GM18873 (cell line): Measurements from ENCODE around the gene KLHDC4.
"Not testable (repeated sequence)": the region's sequence is repeated elsewhere in the genome, so short reads cannot be mapped to it uniquely, and the experiment has no call there.

ENCODE experiments used
- ATAC-seq: cut with Tn5 transposase; IDR thresholded peaks from one replicate; pipeline ENCODE4 v1.9.1; 2021; ENCODE audit warnings: mild to moderate bottlenecking, moderate library complexity, moderate number of reproducible peaks; ENCODE audit not compliant: unreplicated experiment, low FRiP score

KLHDC4 gene

DNA sequence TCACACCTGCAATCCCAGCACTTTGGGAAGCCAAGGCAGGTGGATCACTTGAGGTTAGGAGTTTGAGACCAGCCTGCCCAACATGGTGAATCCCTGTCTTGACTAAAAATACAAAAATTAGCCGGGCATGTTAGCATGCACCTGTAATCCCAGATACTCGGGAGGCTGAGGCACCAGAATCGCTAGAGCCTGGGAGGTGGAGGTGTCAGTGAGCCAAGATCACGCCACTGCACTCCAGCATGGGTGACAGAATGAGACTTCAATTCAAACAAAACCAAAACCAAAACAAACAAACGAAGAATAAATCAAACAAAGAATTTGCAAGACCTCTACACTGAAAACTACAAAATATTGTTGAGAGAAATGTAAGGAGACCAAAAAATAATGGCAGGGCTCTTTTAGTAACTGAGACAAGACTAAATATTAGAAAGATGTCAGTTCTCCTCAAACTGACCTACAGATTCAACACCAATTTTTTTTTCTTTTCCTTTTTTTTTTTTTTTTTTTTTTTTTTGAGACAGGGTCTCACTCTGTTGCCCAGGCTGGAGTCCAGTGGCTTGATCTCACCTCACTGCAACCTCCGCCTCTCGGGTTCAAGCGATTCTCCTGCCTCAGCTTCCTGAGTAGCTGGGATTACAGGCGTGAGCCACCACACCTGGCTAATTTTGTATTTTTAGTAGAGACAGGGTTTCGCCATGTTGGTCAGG, 23.1 kb upstream of the KLHDC4 start:
- not testable (repeated sequence) for ATAC-seq

DNA sequence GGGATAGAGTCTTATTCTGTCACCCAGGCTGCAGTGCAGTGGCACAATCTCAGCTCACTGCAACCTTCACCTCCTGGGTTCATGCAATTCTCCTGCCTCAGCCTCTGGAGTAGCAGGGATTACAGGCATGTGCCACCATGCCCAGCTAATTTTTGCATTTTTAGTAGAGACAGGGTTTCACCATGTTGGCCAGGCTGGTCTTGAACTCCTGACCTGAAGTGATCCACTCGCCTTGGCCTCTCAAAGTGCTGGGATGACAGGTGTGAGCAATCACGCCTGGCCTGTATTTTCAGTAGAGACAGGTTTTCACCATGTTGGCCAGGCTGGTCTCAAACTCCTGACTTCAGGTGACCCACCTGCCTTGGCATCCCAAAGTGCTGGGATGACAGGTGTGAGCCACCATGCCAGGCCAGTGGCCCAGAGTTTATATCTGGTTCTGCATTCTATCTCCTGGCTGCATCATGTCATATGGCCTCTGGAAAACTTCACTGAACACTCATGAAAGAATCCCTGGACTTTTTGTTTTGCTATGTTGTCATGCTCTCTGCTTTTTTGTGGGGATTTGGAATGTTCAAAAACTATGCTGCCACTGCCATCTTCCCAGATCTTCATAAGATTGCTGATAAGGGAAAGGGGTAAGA, 21.8 kb upstream of the KLHDC4 start:
- ATAC-seq, result not testable (repeated sequence)

DNA sequence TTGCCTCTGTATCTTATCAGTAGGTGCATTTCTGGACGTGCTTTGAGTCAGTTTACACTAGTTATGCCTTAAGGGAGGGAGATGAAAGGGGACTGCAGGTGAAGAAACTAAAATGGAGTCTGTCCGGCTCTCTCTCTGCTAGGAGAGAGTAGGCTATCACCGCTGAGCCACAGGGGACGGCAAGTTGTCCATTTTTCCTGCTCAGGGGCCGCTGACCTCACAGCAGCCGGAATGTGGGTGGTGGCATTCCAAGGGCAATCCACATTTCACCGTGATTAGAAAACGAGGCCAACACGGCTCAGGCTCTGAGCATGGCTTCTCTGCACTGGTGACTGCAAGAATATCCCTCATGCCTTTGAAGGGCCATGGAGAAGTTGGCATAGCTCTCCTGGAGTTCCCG, 19.0 kb upstream of the KLHDC4 start:
- no peak for ATAC-seq

DNA sequence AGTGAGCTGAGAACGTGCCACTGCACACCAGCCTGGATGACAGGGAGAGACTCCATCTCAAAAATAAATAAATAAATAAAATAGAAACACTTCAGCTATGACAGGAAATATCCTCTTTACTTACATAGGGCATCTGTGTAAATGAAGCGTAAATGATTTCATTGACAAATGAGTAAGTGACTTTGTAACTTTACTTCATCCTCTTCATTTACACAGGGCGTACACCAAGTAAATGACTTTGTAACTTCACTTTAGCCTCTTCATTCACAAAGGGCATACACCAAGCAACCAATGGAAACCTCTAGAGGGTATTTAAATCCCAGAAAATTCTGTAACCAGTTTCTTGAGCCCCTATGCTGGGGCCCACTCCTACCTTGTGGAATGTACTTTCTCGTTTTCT, 16.2 kb upstream of the KLHDC4 start:
- no peak for ATAC-seq

DNA sequence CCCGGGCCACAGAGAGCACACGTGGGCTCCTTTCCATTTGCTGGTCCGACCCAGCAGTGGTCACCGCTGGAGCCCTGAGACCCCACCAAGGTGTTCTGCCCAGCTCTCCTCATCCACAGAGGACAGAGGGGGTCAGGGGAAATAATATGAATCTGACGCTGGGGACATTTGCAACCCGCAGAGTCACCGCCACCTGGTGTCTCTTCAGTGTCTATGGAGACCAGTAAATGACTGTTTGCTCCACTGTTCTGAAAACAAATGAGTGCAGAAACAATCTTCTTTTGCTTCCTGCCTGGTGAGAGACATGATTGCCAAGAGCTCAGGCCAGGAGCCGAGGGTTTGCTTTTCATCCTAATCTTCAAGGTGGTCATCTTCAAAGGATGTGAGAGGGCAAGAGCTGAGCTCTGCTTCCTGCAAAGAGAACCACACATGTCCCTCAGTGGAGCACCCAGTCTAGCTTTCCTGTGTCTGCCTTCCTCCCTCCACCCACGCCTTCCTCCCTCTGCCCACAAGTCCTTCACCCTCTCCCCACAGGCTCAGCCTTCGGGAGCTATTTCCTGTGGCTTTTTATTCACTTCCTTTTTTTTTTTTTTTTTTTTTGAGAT, 14.7 kb upstream of the KLHDC4 start:
- peak; percentile 30 for ATAC-seq

DNA sequence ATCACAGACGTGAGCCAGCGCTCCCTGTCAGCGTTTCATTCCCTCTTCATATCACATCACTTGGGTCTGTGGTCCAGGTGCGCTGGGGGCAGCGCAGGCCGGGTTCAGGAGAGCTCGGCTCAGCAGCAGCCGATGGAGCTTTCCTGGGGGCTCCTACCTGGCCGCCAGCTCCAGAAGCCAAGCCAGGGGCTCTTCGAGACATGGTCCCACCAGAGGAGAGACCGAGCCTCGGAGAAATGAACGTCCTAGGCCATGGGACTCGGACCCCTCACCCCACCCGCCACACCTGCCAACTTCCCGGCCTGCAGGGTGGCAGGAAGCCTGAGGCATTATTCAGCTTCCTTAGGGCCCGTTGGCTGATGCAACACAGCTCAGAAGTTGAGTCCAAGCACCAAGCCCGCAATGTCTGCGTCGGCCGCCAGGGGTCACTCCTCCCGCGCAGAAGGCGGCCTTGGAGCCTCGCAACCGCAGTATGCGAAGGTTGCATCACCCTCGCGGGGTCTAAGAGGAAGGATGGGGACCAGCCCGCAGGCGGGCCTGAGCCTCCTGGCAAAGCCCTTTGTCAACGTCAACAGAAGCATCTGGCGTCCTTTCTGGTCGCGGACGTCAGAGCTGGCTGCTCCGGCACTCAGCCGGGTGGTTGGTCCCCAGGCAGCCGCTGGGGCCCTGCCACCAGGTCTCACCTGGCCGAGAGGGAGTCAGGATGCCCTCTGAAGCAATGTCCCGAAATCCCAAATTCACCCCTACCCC, 13.2 kb upstream of the KLHDC4 start:
- peak; percentile 51 for ATAC-seq

DNA sequence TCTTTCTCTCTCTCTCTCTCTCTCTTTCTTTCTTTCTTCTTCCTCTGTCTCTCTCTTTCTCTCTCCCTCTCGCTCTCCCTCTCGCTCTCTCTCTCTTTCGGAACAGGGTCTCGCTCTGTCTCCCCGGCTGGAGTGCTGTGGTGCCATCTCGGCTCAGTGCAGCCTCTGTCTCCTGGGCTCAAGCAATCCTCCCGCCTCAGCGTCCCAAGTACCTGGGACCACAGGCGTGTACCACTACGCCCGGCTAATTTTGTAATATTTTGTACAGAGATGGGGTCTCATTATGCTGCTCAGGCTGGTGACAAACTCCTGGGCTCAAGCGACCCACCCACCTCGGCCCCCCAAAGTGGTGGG, 12.7 kb upstream of the KLHDC4 start:
- no peak for ATAC-seq

DNA sequence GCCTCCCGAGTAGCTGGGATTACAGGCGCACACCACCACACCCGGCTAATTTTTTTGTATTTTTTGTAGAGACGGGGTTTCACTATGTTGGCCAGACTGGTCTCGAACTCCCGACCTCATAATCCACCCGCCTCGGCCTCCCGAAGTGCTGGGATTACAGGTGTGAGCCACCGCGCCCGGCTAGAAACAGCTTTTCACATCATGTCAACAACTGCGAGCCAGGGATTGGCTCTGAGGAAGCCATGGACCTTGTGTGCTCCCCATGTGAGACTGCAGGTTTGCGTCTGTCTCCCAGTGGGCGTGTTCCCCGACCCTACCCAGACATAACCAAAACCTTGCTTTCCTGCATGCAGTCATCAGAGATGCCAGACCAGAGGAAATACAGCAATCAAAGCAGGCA, 8.1 kb upstream of the KLHDC4 start:
- not testable (repeated sequence) for ATAC-seq

DNA sequence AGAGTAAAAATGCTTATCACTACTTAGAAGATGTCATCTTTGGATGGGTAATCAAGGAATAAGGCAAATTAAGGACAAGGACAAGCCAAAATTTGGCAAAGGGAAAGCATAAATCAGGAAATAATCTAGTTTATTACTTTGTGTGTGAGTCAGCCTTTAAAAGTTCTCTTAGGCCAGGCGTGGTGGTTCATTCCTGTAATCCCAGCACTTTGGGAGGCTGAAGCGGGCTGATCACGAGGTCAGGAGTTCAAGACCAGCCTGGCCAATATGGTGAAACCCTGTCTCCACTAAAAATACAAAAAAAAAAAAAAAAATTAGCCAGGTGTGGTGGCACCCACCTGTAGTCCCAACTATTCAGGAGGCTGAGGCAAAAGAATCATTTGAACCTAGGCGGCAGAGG, 1.7 kb upstream of the KLHDC4 start:
- ATAC-seq, result not testable (repeated sequence)

DNA sequence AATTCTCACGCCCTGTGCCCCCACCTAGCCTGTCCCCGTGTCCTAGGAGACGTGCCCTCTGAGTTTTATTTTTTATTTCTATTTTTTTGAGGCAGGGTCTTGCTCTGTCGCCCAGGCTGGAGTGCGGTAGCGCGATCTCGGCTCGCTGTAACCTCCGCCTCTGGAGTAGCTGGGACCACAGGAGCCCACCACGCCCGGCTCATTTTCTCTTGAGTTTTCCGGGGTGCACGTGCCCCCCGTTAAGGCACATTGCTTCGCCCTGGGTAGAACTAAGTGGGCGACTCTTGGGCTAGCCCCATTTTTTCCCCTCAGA, 655 bp upstream of the KLHDC4 start:
- no peak for ATAC-seq

DNA sequence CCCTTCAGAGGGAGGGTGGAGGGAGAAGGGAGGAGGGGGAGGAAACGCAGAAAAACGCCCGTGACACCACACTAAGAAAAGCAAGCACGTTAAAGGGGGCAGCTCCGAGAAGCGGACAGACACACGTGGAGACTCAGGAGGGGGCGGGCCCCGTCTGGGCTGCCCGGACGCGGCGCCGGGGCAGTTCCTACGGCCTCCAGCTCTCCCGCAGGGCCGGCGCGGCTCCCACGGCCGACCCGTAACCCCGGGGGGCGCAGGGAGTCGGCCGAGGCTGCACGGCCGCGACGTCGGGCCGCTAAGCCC, 362 bp downstream of the KLHDC4 start:
- ATAC-seq, result no peak

DNA sequence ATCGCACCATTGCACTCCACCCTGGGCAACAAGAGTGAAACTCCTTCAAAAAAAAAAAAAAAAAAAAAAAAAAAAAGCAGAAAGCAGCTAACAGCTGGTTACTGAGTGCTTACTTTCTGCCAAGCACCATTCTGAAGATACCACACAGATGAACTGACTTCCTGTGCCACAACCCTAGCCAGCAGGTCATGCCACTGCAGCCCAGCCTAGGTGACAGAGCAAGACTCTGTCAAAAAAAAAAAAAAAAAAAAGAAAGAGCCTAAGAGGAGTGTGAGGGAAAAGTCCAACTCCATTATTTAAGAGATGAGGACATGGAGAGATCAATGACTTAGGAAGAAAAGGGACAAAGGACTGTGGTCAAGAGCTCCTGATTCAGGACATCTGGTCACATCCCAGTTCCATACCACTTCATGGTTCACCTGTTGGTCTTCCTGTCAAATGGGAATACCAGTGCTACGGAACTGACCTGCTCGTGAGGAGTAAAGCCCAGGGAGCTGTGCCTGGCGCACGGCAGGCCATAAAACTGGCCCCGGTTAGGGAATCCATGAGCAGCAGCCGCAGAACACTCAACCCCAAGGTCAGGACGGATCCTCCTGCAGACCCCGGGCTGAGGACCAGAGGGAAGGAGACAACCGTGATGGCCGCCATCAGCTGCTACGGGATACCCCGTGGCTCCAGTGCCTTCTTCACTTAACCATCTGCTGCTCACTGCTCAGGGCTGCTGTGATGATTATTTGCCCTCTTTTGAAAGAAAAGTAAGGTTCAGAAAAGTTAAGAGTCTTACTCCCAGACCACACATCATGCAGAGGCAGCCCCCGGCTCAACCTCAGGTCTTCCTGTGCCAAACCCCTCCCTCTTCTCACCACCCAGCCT, 950 bp downstream of the KLHDC4 start:
- no peak for ATAC-seq

DNA sequence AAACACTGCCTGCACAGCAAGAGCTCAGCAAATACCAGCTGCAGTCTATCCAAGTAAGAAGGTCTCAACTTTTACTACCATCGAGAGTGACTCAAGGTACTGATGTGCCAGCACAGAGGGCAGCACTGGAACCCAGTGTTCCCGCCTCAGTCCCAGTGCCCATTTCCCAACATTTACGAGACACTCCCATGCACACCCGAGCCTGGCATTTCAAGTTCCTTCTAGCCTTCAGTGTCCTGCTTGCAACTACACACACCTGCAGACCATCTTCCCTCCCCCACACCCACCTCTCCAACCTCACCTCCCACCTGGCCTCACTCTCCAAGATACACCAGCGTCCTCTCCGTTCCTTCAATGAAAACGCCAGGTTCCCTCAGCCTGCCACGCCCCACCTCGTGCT, 3.2 kb downstream of the KLHDC4 start:
- no peak for ATAC-seq

DNA sequence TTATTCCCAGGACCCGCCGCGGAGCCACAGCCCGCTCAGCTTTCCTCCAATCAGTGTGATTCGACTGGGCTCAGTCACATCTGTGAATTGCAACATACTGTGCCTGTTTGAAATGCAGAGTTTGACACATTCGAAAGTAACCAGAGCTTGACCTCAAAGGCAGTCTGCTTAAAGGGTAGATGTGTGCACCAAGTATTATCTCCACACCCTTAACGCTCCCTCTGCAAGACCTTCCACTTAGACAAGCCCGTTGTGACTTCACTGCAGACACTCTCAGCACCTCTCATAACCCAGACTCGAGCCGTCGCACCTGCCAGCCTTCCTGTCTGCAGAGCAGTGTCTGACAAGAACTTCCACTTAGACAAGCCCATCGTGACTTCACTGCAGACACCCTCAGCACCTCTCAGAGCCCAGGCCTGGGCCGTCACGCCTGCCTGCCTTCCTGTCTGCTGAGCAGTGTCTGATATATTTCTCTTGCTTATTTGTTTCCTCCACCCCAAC, 3.7 kb downstream of the KLHDC4 start:
- ATAC-seq, result no peak

DNA sequence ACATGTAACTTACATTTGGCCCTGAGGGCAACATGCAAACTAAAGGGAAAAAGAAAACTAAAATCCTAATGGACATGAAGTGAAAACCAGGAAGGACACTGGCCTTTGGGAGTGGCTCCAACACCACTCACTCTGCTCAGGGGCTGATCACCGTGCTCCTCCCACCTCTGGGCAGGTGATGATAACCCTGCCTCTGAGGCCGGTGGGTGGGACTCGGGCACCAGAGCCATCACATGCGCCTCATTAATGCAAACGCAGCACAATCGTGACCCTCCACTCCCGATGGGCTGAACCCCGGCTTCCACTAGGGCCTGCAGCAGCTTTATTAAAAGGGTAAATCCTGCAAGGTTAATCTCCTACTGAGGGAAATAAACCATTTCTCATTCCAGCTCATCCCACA, 4.7 kb downstream of the KLHDC4 start:
- no peak for ATAC-seq

DNA sequence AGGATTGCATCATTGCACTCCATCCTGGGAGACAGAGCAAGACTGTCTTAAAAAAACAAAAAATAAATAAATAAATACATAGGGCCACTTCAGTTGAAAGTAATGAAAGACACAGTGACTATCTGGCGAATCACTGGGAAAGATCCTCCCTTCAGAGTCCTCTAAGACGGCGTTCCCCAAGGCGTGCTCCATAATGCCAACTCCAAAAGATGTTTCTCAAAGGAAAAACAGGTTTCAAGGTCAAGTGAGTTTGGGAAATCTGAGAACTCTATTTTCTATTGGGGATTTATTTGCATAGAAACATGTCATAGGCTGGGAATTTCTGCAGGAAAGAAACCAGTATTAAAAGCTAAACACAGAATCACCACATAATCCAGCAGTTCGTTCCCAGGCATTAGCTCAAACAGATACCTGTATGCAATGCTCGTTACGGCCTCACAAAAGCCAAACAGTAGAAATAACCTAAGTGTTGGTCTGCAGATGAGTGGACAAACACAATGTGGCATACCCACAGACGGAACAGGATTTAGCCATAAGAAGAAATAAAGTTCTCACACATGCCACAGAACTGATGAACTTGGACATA, 7.9 kb downstream of the KLHDC4 start:
- ATAC-seq, result no peak

DNA sequence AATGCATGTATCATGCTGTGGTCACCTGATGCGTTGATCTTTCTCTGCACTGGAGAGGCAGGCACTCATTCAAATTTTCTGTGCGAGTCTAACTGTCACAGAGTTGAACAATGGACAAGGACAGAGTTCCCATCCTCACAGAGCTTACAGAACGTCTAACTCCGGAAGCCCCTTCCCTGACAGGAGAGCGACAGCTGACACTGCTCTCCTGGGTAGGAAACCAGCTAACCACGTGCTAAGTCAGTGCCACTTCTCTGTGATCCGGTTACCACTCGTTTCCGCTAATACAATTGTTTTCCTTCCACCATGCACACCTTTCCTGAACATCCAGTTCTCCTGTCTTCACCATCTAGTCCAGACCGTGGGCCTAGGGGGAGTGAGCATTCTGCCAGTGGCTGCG, 11.3 kb downstream of the KLHDC4 start:
- no peak for ATAC-seq

DNA sequence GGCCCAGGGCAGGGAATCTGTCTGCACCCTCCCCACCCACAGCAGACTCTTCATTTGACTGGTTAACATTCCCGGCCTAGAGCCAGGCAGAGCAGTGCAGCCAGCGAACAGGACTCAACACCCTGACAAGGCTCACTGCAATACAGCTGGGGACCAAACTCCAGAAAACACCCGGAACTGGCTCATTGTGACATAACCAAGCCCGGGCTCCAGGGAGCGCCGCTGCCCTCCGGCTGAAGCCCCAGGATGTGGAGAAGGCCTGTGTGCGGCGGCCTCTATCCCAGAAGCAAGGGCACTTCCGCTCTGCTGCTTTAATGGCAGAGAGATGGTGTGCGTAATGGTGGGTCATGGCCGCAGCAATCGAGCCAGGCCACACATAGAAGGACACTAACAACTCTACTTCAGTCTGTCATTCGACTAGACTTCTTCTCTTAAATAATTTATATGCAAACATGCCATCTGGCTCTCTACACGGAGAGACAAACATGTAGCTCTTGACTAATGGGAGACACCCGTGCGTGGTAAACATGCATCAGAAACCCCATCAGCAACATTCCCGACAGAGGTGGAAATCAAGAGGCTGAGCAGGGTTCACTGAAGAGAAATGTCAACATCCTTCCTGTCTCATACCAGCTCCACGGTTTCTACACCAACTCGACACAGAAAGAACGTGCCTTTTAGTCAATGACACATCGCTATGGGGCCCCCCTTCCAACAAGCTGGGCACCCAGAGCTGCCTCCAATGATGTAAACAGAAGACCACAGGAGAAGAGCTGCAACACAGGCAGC, 18.0 kb downstream of the KLHDC4 start:
- ATAC-seq, result no peak

DNA sequence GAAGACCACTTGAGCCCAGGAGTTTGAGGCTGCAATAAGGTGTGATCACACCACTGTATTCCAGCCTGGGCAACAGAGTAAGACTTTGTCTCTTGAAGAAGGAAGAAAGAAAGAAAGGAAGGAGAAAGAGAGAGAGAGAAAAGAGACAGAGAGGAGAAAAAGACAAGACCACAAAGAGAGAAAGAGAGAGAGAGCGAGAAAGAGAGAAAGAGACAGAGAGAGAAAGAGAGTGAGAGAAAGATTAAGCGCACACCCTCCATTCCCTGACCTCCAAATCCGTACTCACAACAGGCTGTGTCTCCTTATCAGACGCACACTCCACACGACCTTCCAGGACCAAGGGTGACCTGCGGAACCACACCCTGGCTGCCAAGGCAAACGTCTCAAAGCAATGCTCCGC, 19.6 kb downstream of the KLHDC4 start:
- ATAC-seq, result no peak
